IMR-90 (cell line): Measurements from ENCODE around the gene DOCK4. TPM values are rescaled to one million over a fixed set of nuclear protein-coding genes. Genes with fewer than 3 reads are reported as not detected.

Source experiments
- ATAC-seq: fragments of 200-7000 bp; cut with Tn5 transposase; 2 replicates; pipeline ENCODE4 v1.9.1; 2020; ENCODE audit warnings: low read depth, mild to moderate bottlenecking, moderate library complexity
- BruUV-seq: library from RNA; stranded (reverse); fragments of 400-500 nt; replicated peaks from 2 replicates; lab custom pipeline; 2021; lab: Mats Ljungman, UMichigan
- CTCF ChIA-PET: fragments of 300-600 bp; formaldehyde crosslinking; extraction: SDS; loops from one replicate; lab custom pipeline; 2021; ENCODE audit warnings: antibody characterized with exemption; lab: Yijun Ruan, JAX
- POLR2A ChIA-PET: fragments of 300-600 bp; sonication (Branson Sonifier 250); formaldehyde crosslinking; loops from one replicate; lab custom pipeline; 2022; ENCODE audit warnings: antibody characterized with exemption; ENCODE audit not compliant: unreplicated experiment; lab: Charles Lee
- DNase-seq: peaks from one replicate; pipeline ENCODE4 v3.0.0; 2013
- H2AFZ ChIP-seq: replicated peaks from 2 replicates; pipeline ENCODE3; 2013; ENCODE audit warnings: low read length, mild to moderate bottlenecking; ENCODE audit not compliant: poor library complexity
- H2AK5ac ChIP-seq: 2 replicates; pipeline ENCODE4 v1.6.1; 2013; ENCODE audit warnings: low read depth, low read length, inconsistent platforms
- H2AK9ac ChIP-seq: replicated peaks from 2 replicates; pipeline ENCODE3; 2013; ENCODE audit warnings: mild to moderate bottlenecking, low read depth, low read length, moderate library complexity; ENCODE audit not compliant: poor library complexity
- H2BK120ac ChIP-seq: 2 replicates; pipeline ENCODE4 v1.6.1; 2013; ENCODE audit warnings: low read depth, low read length, inconsistent platforms
- H2BK15ac ChIP-seq: 3 replicates; pipeline ENCODE4 v1.6.1; 2013; ENCODE audit warnings: low read depth, low read length, inconsistent platforms
- H2BK20ac ChIP-seq: 2 replicates; pipeline ENCODE4 v1.6.1; 2013; ENCODE audit warnings: low read depth, mild to moderate bottlenecking, inconsistent platforms, low read length, moderate library complexity
- H2BK5ac ChIP-seq: 2 replicates; pipeline ENCODE4 v1.6.1; 2013; ENCODE audit warnings: mild to moderate bottlenecking, low read depth, low read length, inconsistent platforms; ENCODE audit not compliant: poor library complexity, severe bottlenecking
- H3K14ac ChIP-seq: replicated peaks from 2 replicates; pipeline ENCODE4 v1.6.1; 2013; ENCODE audit warnings: low read depth, low read length, inconsistent platforms
- H3K18ac ChIP-seq: 2 replicates; pipeline ENCODE4 v1.6.1; 2013; ENCODE audit warnings: low read depth, low read length, control low read depth
- H3K23ac ChIP-seq: 2 replicates; pipeline ENCODE4 v1.6.1; 2013; ENCODE audit warnings: low read depth, low read length, inconsistent platforms
- H3K27ac ChIP-seq: 2 replicates; pipeline ENCODE4 v1.5.1; 2013; ENCODE audit warnings: mild to moderate bottlenecking, control low read depth, low read length; ENCODE audit not compliant: insufficient read depth
- H3K27me3 ChIP-seq: 2 replicates; pipeline ENCODE4 v1.6.1; 2013; ENCODE audit warnings: low read length; ENCODE audit not compliant: control insufficient read depth, insufficient read depth
- H3K36me3 ChIP-seq: 2 replicates; pipeline ENCODE4 v1.6.1; 2013; ENCODE audit warnings: low read length, mixed read lengths; ENCODE audit not compliant: control insufficient read depth, insufficient read depth
- H3K4ac ChIP-seq: 2 replicates; pipeline ENCODE4 v1.6.1; 2013; ENCODE audit warnings: low read depth, low read length, inconsistent platforms
- H3K4me1 ChIP-seq: 2 replicates; pipeline ENCODE4 v1.6.1; 2013; ENCODE audit warnings: low read length, mixed read lengths; ENCODE audit not compliant: control insufficient read depth, insufficient read depth
- H3K4me2 ChIP-seq: 2 replicates; pipeline ENCODE4 v1.6.1; 2013; ENCODE audit warnings: low read depth, mild to moderate bottlenecking, control low read depth, low read length, moderate library complexity
- H3K4me3 ChIP-seq: 2 replicates; pipeline ENCODE4 v1.5.1; 2013; ENCODE audit warnings: low read depth, mild to moderate bottlenecking, control low read depth, low read length, moderate library complexity; ENCODE audit not compliant: insufficient read depth
- H3K56ac ChIP-seq: 2 replicates; pipeline ENCODE4 v1.6.1; 2013; ENCODE audit warnings: low read length, inconsistent platforms; ENCODE audit not compliant: insufficient read depth; ENCODE audit errors: extremely low read depth
- H3K79me1 ChIP-seq, 2 experiments: 2 replicates each; pipeline ENCODE4 v1.6.1; 2013; ENCODE audit warnings: low read length in 2 of 2, inconsistent platforms in 1 of 2, low read depth in 1 of 2
- H3K9ac ChIP-seq: 2 replicates; pipeline ENCODE4 v1.6.1; 2013; ENCODE audit warnings: low read depth, low read length, control low read depth
- H3K9me1 ChIP-seq: 2 replicates; pipeline ENCODE4 v1.6.1; 2013; ENCODE audit warnings: low read length, inconsistent platforms; ENCODE audit not compliant: insufficient read depth
- H3K9me3 ChIP-seq: 2 replicates; pipeline ENCODE4 v1.6.1; 2013; ENCODE audit warnings: low read length; ENCODE audit not compliant: control insufficient read depth, insufficient read depth
- H4K20me1 ChIP-seq: 2 replicates; pipeline ENCODE4 v1.6.1; 2013; ENCODE audit warnings: low read length, inconsistent platforms; ENCODE audit not compliant: insufficient read depth
- H4K5ac ChIP-seq: 2 replicates; pipeline ENCODE4 v1.6.1; 2013; ENCODE audit warnings: mild to moderate bottlenecking, low read depth, low read length, control low read depth
- H4K8ac ChIP-seq, 2 experiments: 2 replicates each; pipeline ENCODE4 v1.6.1; 2013; ENCODE audit warnings: low read depth in 2 of 2, low read length in 2 of 2, control low read depth in 1 of 2, inconsistent platforms in 1 of 2
- H4K91ac ChIP-seq: 2 replicates; pipeline ENCODE4 v1.6.1; 2013; ENCODE audit warnings: low read depth, low read length, inconsistent platforms; ENCODE audit not compliant: insufficient read depth
- BHLHE40 ChIP-seq: fragments of 150-350 bp; IDR thresholded peaks from 2 replicates; pipeline ENCODE4 v1.6.1; 2016; ENCODE audit warnings: mild to moderate bottlenecking, low read depth, low read length
- CEBPB ChIP-seq: IDR thresholded peaks from 2 replicates; pipeline ENCODE4 v1.6.1; 2012; ENCODE audit warnings: low read depth, low read length, improper control_type of control experiment
- CHD1 ChIP-seq: IDR thresholded peaks from 2 replicates; pipeline ENCODE4 v1.6.1; 2012; ENCODE audit warnings: low read depth, low read length, improper control_type of control experiment
- CTCF ChIP-seq: conservative IDR thresholded peaks from 2 replicates; pipeline ENCODE4 v1.5.1; 2012; ENCODE audit warnings: mild to moderate bottlenecking, low read depth, low read length, improper control_type of control experiment
- ELK1 ChIP-seq: fragments of 150-350 bp; IDR thresholded peaks from 2 replicates; pipeline ENCODE4 v1.6.1; 2016; ENCODE audit warnings: low read depth, mild to moderate bottlenecking, low read length, moderate library complexity, borderline replicate concordance
- FOS ChIP-seq: fragments of 150-350 bp; IDR thresholded peaks from 2 replicates; pipeline ENCODE4 v1.6.1; 2016; ENCODE audit warnings: low read depth, low read length
- MAFK ChIP-seq: IDR thresholded peaks from 2 replicates; pipeline ENCODE4 v1.6.1; 2012; ENCODE audit warnings: low read depth, low read length, improper control_type of control experiment
- MAZ ChIP-seq: IDR thresholded peaks from 2 replicates; pipeline ENCODE4 v1.6.1; 2012; ENCODE audit warnings: low read depth, mild to moderate bottlenecking, low read length, improper control_type of control experiment, moderate library complexity, borderline replicate concordance
- MXI1 ChIP-seq: IDR thresholded peaks from 2 replicates; pipeline ENCODE4 v1.6.1; 2012; ENCODE audit warnings: low read depth, mild to moderate bottlenecking, low read length, moderate library complexity, borderline replicate concordance
- NFE2L2 ChIP-seq: fragments of 150-350 bp; IDR thresholded peaks from 2 replicates; pipeline ENCODE4 v1.6.1; 2016; ENCODE audit warnings: low read depth, mild to moderate bottlenecking, low read length
- POLR2A ChIP-seq: IDR thresholded peaks from 2 replicates; pipeline ENCODE4 v1.6.1; 2012; ENCODE audit warnings: mild to moderate bottlenecking, low read depth, low read length
- RAD21 ChIP-seq: IDR thresholded peaks from 2 replicates; pipeline ENCODE4 v1.6.1; 2012; ENCODE audit warnings: low read length, improper control_type of control experiment
- RCOR1 ChIP-seq: IDR thresholded peaks from 2 replicates; pipeline ENCODE4 v1.6.1; 2012; ENCODE audit warnings: mild to moderate bottlenecking, low read length, improper control_type of control experiment; ENCODE audit not compliant: insufficient replicate concordance
- RFX5 ChIP-seq: IDR thresholded peaks from 2 replicates; pipeline ENCODE4 v1.8.0; 2012; ENCODE audit warnings: low read depth, mild to moderate bottlenecking, low read length, moderate library complexity
- SMC3 ChIP-seq: fragments of 150-350 bp; IDR thresholded peaks from 2 replicates; pipeline ENCODE4 v1.6.1; 2016; ENCODE audit warnings: low read depth, mild to moderate bottlenecking, antibody characterized with exemption, low read length, moderate library complexity
- USF2 ChIP-seq: fragments of 150-350 bp; IDR thresholded peaks from 2 replicates; pipeline ENCODE4 v1.6.1; 2017; ENCODE audit warnings: mild to moderate bottlenecking, antibody characterized with exemption, low read length, low read depth
- dilution Hi-C: fragments of 300-500 bp; cut with HindIII; formaldehyde crosslinking; loops from one replicate; pipeline ENCODE4 v1.14.3; 2018; ENCODE audit warnings: low sequenced_read_pairs; ENCODE audit not compliant: unreplicated experiment
- in situ Hi-C: fragments of 300-500 bp; cut with MboI; formaldehyde crosslinking; loops from 3 replicates; pipeline ENCODE4 v1.14.3; 2019; ENCODE audit warnings: low sequenced_read_pairs, inconsistent platforms, mixed read lengths
- intact Hi-C: fragments of 100-400 bp; cut with micrococcal nuclease; formaldehyde crosslinking; loops from 2 replicates; pipeline ENCODE4 v1.10.0; 2022
- polyA plus RNA-seq, 3 experiments: library from polyadenylated mRNA; depleted of rRNA; stranded (reverse); fragments of >200 nt; gene quantifications; 2 replicates each; pipeline ENCODE4 v1.2.3, GENCODE V29; 2012; ENCODE audit warnings: low replicate concordance in 1 of 3
- total RNA-seq: library from RNA; depleted of rRNA; stranded (reverse); fragments of >200 nt; gene quantifications from 2 replicates; pipeline ENCODE4 v1.2.3, GENCODE V29; 2012

DOCK4 gene
- total and polyA plus RNA-seq, 2 of the 4 experiments (the other 2 are of a cell fraction): 4.4 to 12.2 TPM

GRCh38 chr7:112076324-112076723, 129.9 kb downstream of the DOCK4 start:
- no peak overlapping the region for H2BK15ac ChIP-seq
- no peak overlapping the region for H2BK20ac ChIP-seq
- no peak overlapping the region for H3K18ac ChIP-seq
- H3K9me3 ChIP-seq: peaks cover 4% of the 10 kb centered on the region
- no peak overlapping the region for H3K4me2 ChIP-seq
- H3K56ac ChIP-seq: no peak overlapping the region
- no peak overlapping the region for H4K91ac ChIP-seq
- intact Hi-C loops (loop anchor here (10.0 kb wide), 1 partner anchor 338 kb away; no protein-coding TSS in a partner anchor), dilution Hi-C loops (no loop called here), in situ Hi-C loops (no loop called here)
- no peak overlapping the region for H3K23ac ChIP-seq
- no peak overlapping the region for H4K5ac ChIP-seq
- H4K20me1 ChIP-seq: no peaks in the 10 kb centered on the region
- BruUV-seq: no TSS peak
- H3K4me1 ChIP-seq: peaks cover 7% of the 10 kb centered on the region
- ATAC-seq (no peak), DNase-seq (no peak)
- H2BK5ac ChIP-seq: no peak overlapping the region
- H3K36me3 ChIP-seq: no peaks in the 10 kb centered on the region
- POLR2A ChIA-PET: no interaction called here
- TF ChIP-seq FOS (no peak), MXI1 (no peak), BHLHE40 (no peak), POLR2A (no peak), CEBPB (no peak), RCOR1 (no peak), SMC3 (no peak), CTCF (no peak), ELK1 (no peak), CHD1 (no peak), MAZ (no peak), RFX5 (no peak), NFE2L2 (no peak), MAFK (no peak), USF2 (no peak), RAD21 (no peak)
- no peak overlapping the region for H2BK120ac ChIP-seq
- H3K27me3 ChIP-seq: no peaks in the 10 kb centered on the region
- no peak overlapping the region for H3K27ac ChIP-seq
- peaks cover 5 to 20% of the 10 kb centered on the region in 2 experiments; a peak in 3 of 4 replicates for H3K79me1 ChIP-seq
- H3K9me1 ChIP-seq: peaks cover 5% of the 10 kb centered on the region; the same call in 1 of the 2 replicates
- no peak overlapping the region for H4K8ac ChIP-seq
- H2AK9ac ChIP-seq: no peak overlapping the region
- no peak overlapping the region for H3K14ac ChIP-seq
- no peak overlapping the region for H3K4ac ChIP-seq
- no peak overlapping the region for H2AFZ ChIP-seq
- no peak overlapping the region for H3K9ac ChIP-seq
- H2AK5ac ChIP-seq: no peak overlapping the region
- CTCF ChIA-PET: interaction anchor here (1.1 kb wide), 1 partner anchor 10 kb away, joined by 3 read pairs; no protein-coding TSS in a partner anchor
- H3K4me3 ChIP-seq: no peak overlapping the region
